GM12874 (cell line): ENCODE measurements around the gene GASK1A.

Experiments used
- TF ChIP-seq, protein P1 (sequence below): IDR thresholded peaks from 2 replicates; pipeline ENCODE4 v1.5.1; 2011; ENCODE audit warnings: low read depth, mild to moderate bottlenecking, control low read depth, low read length, moderate library complexity; ENCODE audit not compliant: insufficient read depth

The GASK1A gene

DNA sequence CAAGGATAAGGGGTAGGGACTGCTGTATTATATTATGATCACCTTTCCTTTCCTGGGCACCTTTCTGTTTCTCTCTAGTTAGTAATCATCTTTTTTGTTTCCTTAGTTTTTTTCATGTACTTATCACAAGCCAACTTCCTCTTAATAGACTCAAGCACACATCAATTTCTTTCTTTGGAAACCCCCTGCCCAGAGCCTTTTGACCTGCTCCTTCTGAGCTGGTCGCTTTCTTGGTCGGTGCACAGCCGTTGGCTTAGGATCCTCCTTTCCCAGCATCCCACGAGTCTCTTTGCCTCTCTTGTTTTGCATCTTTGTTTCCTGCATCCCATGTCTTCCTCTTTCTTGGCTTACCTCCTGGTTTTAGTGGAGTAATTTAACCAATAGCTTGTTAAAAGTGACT, 26.9 kb downstream of the GASK1A start:
- TF ChIP-seq, protein P1, sequence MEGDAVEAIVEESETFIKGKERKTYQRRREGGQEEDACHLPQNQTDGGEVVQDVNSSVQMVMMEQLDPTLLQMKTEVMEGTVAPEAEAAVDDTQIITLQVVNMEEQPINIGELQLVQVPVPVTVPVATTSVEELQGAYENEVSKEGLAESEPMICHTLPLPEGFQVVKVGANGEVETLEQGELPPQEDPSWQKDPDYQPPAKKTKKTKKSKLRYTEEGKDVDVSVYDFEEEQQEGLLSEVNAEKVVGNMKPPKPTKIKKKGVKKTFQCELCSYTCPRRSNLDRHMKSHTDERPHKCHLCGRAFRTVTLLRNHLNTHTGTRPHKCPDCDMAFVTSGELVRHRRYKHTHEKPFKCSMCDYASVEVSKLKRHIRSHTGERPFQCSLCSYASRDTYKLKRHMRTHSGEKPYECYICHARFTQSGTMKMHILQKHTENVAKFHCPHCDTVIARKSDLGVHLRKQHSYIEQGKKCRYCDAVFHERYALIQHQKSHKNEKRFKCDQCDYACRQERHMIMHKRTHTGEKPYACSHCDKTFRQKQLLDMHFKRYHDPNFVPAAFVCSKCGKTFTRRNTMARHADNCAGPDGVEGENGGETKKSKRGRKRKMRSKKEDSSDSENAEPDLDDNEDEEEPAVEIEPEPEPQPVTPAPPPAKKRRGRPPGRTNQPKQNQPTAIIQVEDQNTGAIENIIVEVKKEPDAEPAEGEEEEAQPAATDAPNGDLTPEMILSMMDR: no peak

DNA sequence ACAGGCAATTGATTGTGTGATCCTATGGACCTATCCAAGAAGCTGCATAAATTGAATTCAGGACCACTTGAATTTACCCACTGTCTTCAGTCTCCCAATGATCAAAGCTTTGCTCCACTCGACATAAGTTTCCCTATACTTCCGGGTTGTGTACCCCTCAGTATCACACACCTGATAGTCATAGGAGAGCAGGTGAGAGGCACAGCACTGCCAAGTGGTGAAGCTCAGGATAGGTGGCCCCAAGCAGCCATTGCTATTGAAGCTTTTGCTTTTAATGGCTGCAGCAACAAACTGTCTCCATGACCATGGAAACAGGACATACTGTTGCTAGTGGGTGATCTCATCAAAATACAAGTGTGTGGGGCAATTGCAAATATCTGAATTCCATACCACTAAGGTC, 27.7 kb downstream of the GASK1A start:
- TF ChIP-seq, protein P1: no peak

DNA sequence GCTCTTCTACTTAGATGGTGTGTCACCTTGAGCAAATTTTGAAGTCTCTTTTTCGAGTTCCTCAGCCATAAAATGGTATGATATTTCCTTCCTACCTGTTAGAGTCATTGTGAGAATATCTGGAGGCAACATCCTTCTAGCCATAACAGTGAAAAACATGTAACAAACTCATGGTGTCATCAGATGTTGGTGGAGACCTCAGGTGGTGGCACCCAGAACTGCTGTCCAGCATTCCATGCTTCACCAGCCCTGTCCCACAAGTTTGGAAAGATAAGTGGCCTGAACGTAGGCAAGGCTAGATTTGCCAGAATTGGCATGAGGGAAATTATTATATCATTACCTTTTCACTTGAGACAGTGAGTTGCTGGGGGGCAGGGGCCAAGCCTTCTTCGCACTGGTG, 30.4 kb downstream of the GASK1A start:
- TF ChIP-seq, protein P1: no peak

DNA sequence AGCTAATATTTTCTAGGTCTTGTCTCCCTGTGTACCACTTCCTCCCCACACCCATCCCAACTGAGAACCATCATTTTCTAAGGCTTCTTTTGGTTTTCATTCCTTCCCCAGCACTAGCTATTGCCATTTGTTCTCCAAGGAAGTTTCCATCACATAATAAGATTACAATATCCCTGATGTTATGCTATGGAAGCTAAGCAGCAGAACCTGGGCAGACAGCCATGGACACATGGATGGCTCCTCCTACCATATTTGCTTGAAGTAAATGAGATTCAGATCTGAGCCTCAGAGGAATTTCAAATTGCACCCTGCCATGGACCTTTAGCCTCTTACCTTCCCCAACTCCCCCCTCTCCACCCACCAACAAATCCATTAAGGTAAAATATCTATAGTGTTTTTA, 31.5 kb downstream of the GASK1A start:
- TF ChIP-seq, protein P1: no peak

DNA sequence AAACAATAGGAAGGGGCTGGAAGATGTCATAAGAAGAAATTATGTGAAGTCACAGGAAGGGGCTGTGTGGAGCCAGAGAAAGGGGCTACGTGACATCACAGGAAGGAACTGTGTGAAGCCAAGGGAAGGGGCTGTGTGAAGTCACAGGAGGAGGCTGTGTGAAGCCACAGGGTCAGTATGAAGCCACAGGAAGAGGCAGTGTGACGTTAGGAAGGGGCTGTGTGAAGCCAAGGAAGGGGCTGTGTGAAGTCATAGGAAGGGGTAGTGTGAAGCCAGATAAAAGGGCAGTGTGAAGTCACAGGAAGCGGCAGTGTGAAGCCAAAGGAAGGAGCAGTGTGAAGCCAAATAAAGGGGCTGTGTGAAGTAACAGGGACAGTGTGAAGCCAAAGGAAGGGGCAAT, 32.5 kb downstream of the GASK1A start:
- TF ChIP-seq, protein P1: no peak

DNA sequence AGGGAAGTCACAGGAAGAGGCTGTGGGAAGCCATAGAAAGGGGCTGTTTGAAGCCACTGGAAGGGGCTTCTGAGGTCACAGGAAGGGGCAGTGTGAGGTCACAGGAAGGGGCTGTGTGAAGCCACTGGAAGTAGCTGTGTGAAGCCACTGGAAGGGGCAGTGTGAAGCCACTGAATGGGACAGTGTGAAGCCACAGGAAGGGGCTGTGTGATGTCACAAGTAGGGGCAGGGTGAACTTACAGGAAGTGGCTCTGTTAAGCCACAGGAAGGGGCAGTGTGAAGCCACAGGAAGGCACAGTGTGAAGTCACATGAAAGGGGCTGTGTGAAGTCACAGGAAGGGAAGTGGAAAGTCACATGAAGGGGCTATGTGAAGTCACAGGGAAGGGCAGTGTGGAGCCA, 33.1 kb downstream of the GASK1A start:
- TF ChIP-seq, protein P1: no peak

DNA sequence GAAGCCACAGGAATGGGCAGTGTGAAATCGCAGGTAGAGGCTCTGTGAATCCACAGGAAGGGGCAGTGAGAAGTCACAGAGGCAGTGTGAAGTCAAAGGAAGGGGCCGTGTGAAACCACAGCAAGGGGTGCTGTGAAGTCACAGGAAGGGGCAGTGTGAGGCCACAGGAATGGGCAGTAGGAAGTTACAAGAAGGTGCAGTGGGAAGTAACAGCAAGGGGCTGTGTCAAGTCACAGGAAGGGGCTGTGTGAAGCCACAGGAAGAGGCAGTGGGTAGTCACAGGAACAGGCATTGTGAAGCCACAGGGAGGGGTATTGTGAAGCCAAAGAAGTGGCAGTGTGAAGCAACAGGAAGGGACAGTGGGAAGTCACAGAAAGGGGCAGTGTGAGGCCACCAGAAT, 34.1 kb downstream of the GASK1A start:
- TF ChIP-seq, protein P1: no peak

DNA sequence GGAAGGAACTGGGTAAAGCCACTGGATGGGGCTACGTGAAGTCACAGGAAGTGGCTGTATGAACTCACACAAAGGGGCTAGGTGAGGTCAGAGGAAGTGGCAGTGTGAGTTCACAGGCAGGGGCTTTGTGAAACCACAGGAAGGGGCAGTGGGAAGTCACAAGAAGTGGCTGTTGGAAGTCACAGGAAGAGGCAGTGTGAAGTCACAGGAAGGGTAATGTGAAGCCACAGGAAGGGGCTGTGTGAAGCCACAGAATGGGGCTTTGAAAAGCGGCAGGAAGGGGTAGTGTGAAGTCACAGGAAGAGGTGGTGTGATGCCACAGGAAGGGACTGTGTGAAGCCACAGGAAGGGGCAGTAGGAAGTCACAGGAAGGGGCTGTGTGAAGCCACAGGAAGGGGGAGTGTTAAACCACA, 34.6 kb downstream of the GASK1A start:
- TF ChIP-seq, protein P1: no peak
